Ureter (tissue), 1 donor: ENCODE data around the gene CAMSAP2. TPM values are rescaled to one million over a fixed set of nuclear protein-coding genes. Genes with fewer than 3 reads are reported as not detected.
"Not testable (repeated sequence)": the region's sequence is repeated elsewhere in the genome, so short reads cannot be mapped to it uniquely, and the experiment has no call there.

Experiments
- DNase-seq: peaks from one replicate; pipeline ENCODE4 v3.0.0-alpha.2; 2020; ENCODE audit warnings: low spot score
- total RNA-seq: library from RNA; stranded (reverse); gene quantifications from one replicate; pipeline ENCODE4 v1.2.4, GENCODE V29; 2023
- donor health status: DM: yes; HTN: yes; CAD: no.

The CAMSAP2 gene
- total RNA-seq, 1 donor from 2014 or later, result 37.8 TPM

DNA sequence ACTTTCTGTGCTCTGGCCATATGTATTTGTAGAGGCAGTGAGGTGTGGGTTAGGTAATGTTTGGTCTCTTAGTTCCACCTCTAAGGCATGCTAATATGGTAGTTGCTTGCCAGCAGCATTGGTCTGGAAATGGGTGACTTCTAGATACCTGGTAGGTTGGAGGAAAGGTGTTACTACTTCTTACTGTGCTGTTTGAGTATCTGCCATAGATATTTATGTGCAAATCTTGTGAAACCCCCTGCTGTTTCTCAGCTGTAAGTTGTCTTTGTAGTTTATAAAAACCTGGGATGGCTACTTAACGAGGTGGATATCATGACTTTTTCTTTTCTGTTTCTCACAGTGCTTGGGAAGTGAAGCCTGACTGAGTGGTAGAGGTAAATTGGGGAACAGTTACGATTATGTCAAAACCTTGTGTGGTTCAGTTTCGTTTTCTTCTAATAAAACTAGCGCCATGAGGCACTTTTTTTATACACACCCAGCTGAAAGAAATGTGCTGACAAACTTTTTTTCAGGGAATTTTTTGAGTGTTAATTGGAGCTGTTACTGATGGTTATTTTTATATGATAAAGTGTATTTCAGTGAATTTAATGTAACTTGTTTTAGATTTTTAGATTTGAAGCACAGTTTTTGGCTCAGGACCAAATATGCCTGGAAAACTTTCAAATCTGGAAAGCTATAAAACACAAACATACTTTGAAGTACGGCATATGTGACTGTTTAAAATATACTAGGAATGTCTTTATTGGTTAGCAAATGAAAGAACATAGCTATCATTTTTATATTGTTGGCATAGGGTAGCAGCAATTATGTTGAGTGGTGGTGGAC, 42.1 kb downstream of the CAMSAP2 start:
- DNase-seq, result no peak

GRCh38 chr1:200783926-200784325, 45.2 kb downstream of the CAMSAP2 start:
- no peak for DNase-seq

GRCh38 chr1:200784576-200784975, 45.9 kb downstream of the CAMSAP2 start:
- DNase-seq, result no peak

DNA sequence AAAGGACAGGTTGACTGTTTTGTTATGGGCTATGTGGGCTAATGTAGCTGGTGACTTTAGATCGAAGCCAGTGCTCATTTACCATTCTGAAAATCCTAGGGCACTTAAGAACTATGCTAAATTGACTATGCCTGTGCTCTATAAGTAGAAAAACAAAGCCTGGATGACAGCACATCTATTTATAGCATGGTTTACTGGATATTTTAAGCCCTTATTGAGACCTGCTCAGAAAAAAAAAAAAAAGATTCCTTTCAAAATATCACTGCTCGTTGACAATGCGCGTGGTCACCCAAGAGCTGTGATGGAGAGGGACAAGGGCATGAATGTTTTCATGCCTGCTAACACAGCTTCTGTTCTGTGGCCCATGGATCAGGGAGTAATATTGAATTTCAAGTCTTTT, 48.1 kb downstream of the CAMSAP2 start:
- DNase-seq, result no peak

DNA sequence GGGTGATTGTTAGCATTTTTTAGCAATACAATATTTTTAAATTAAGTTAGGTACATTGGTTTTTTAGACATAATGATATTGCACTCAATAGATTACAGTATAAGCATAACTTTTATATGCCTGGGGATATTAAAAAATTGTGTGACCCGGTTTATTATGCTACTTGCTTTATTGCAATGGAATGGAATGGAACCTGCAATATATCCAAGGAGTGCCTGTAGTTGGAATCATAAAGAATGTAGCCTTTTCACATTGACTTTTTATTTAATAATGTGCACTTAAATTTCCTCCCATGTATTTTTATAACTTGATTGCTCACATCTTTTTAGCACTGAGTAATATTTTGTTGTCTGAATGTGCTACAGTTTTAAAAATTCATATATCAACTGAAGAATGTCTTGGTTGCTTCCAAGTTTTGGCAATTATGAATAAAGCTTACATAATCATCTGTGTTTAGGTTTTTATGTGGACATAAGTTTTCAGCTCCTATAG, 49.2 kb downstream of the CAMSAP2 start:
- no peak for DNase-seq

GRCh38 chr1:200791012-200791411, 52.3 kb downstream of the CAMSAP2 start:
- not testable (repeated sequence) for DNase-seq

DNA sequence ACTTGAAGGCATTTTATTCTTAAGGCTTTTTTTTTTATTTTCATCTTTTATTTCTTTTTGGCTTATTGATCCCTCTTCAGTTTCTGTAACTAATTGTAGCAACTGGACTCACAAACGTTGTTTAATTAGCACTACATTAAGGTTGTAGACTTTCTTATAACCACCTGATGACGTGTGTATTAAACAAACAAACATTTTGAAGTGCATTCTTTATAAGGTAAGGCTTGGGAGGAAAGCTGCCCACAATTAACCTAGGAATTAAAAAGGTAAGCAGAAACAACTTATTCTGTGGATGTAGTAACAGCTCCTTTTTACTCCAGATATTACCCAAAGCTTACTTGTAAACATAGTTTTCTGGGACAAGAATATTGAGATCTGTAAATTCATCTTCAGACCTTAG, 55.0 kb downstream of the CAMSAP2 start:
- DNase-seq, result no peak

DNA sequence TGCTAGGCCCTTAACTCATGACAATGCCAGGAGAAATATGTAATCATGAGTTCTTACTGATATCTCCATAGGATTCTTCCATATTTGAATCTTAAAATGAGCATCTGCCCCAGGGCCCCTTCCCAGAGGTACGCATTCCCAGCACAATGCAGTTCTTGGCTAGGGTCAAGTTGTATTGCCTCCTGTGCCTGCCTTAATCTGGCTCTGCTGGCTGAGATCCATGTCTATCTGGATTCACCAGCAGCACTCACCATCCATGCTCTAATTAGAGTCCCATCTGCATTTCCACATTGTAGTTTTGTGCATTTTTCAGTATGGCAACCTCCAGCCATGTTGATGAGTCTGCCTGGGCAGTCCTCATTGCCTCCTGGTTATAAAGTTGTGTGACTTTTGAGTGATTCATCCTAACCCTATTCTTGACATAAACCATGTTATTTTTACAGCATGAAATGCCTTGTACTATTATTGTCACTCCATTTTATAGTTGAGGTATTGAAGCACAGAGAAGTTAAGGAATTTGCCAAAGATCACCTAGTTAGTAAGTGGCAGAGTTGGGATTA, 55.9 kb downstream of the CAMSAP2 start:
- DNase-seq, result no peak

DNA sequence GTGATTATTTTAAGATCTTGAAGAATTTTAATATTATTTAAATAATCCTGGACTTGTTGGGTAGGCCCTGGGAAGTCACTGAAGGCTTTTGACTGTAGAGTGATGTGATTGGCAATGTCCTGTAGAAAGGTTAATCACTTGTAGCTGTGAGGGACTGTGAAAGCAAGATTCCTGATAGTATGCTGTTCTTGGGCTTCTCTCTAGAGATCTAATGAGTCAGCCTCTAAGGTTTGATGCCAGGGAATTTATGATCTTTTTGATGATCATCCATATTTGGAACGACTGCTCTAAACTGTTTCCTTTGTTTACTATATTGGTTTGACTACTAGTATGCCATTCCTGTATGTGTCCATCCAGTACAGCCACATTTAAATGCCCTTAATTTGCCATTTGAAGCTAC, 56.5 kb downstream of the CAMSAP2 start:
- no peak for DNase-seq

DNA sequence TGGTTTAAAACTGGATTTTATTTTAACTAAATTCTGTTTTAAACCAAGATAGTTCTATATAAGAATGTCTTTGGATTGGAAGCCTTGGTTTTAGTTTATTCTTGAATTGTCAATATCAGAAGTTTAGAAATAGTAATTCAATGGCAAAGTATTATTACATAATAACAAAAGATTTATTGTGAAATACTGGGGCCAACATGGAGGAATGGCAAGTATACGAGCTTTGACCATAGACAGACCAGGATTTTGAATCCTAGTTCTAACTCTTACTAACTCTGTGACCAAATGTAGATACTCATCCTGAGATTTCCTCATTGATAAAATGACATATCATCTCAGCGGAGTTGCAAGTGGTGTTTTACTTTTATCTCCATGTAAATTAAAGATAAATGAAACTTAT, 63.3 kb downstream of the CAMSAP2 start:
- DNase-seq, result no peak

DNA sequence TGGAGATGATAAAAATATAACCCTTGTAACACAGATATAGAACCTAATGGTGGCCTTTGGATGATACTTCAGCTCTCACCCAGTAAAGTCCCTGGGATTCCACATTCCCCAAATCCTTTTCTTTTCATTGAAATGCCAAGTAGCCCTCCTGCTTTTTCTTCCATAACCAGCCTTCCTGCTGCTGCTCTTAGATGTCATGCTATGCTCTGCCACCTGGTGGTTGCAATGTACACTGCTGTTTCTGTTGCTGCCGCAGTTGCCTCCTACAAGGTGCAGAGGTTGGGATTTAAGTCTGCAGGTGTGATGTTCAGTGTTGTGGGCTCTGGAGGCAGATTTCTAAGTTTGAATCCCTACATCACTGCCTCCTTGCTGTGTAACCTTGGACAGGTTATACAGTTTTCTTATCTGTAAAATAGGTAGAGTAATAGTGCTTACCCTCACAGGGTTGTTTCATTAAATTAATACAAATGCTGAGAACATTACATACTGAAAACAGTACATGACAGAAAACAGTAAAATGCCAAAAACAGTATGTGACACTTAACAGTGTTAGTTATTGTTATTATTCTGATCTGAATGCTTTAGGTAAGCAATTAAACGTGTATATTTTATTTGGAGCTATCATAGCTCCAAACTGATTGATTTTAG, 64.3 kb downstream of the CAMSAP2 start:
- peak; percentile 72 for DNase-seq

- no peak for DNase-seq
These were observed 67.0 kb downstream of the CAMSAP2 start for GRCh38 chr1:200805719-200806118.

DNA sequence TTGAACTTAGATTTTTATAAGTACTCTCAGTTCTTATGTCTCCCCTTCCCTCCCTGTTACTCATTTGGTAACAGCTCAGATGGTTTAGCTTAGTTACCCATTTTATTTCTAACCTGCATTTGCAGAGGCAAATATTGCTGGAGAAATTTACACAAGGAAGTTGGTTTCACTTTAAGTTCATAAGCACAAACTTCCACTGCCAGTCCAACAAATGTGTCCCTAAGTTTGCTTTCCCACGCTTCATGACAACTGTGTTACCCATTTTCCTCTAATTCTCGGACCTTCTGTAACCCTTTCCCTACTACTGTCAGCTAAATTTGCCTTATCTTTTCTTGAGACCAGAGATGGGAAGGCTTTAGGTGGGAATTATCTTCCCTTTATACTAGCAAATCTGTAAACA, 70.2 kb downstream of the CAMSAP2 start:
- no peak for DNase-seq

DNA sequence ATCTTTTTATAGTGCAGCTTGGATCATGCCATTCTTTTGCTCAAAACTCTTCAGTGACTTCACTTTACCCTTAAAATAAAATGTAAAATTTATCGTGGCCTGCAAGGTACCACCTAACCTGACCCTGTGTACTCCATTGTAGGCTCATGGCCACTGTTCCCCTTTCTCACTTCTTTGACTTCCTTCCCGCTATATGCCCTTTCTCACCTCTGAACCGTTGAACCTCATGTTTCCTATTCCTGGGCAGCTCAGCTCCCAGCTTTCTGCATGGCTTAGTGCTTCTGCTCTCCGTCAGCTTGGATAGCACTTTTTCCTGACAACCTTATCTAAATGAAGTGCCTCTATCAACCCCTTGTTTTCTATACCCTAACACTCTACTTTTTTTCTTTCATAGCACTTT, 73.0 kb downstream of the CAMSAP2 start:
- no peak for DNase-seq

- not testable (repeated sequence) for DNase-seq
These were observed 78.0 kb downstream of the CAMSAP2 start for GRCh38 chr1:200816624-200817224.

DNA sequence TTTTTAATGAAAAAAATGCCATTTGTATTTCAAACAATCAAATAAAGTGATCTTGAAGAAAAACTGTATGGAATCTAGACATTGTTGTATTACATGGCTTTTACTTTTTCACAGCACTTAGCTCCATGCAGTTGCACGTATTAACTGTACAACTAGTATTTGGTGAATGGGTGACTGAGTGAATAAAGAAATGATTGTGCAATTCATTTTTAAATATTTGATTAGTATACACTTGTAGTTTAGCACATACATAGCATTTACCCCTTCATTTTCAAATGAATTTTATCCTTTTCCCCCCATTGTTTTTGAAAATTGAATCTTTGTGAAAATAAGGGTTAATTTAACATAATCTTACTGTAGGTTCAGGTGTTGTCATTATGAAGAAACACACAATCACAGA, 79.6 kb downstream of the CAMSAP2 start:
- no peak for DNase-seq

DNA sequence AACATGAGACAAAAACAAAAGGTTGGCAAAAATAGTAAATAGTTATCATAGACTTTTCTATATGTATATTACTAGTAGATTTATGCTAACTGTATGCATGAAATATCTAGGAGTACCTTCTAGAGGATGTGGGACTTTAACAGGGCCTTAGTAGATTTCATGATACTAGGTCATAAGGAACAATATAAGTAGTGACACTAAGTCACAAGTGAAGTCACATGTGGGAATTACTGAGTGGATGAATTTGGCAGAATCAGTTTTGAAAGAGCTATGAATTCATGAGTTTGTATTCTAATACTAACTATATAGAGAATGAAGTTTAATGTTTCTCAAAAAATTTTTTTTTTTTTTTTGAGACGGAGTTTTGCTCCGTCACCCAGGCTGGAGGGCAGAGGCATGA, 81.0 kb downstream of the CAMSAP2 start:
- DNase-seq, result no peak

- no peak for DNase-seq
These were observed 92.4 kb downstream of the CAMSAP2 start for GRCh38 chr1:200831091-200831490.

GRCh38 chr1:200834383-200834782, 95.7 kb downstream of the CAMSAP2 start:
- DNase-seq, result no peak

DNA sequence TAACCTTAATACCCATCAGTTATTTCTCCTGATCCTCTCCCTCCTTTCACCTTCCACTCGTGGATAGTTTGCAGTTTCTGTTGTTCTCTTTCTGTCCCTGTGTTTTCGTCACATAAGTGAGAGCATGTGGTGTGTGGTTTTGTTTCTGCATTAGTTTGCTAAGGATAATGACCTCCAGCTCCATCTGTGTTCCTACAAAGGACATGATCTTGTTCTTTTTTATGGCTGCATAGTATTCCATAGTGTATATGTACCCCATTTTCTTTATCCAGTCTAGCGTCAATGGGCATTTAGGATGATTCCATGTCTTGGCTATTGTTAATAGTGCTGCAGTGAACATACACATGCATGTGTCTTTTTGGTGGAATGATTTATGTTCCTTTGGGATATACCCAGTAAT, 97.5 kb downstream of the CAMSAP2 start:
- no peak for DNase-seq

DNA sequence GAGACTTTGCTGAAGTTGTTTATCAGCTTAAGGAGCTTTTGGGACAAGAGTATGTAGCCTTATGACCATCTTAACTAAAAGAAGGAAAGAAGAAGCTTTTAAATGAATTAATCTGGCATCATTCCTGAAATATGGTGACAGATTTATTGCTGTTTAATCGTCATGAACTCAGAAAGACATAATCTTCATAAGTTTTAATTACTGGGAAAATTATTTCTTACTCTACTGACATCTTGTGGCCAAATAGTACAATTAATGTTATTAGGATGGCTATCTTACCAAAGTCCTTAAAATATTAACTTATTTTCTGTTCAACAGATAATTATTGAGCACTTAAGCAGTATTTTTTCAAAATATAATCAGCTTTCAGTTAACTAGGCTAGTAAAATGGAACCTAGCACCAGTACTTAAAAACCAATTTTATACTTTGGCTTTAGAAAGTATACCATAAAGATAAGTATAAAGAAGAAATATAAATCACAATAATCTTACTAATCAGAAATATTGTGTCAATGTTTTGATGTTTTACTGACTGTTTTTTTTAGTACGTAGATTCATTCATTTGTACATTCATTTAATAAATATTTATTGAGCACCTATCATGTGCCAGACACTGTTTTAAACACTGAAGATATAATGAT, 99.4 kb downstream of the CAMSAP2 start:
- no peak for DNase-seq
